Measurements from ENCODE around the gene ETV3.

ETV3 gene

GRCh38 chr1:157161901-157162300 is 23.7 kb upstream of the ETV3 start:
- Histone ChIP-seq H3K4me1 (ENCODE audit: control insufficient read depth in 1 of 2, insufficient read depth in 2 of 2, low read length in 2 of 2) (peaks cover 0 to 6% of the 10 kb centered on the region in 2 donors), H3K9me3 (ENCODE audit: control insufficient read depth in 1 of 2, low read length in 2 of 2) (no peaks in the 10 kb centered on the region), H3K4me3 (ENCODE audit: low read depth in 1 of 2, low read length in 2 of 2) (no peak overlapping the region), H3K27me3 (ENCODE audit: control insufficient read depth in 1 of 2, insufficient read depth in 2 of 2, low read length in 2 of 2) (peaks cover 0 to 4% of the 10 kb centered on the region in 2 donors), H3K36me3 (ENCODE audit: control insufficient read depth in 1 of 2, insufficient read depth in 2 of 2, low read length in 2 of 2) (no peaks in the 10 kb centered on the region), H3K9ac (ENCODE audit: low read depth in 1 of 2, low read length in 2 of 2) (no peak overlapping the region), H3K27ac (ENCODE audit: low read depth, low read length) (no peak overlapping the region)

GRCh38 chr1:157158967-157159366 is 20.8 kb upstream of the ETV3 start:
- H3K27me3 ChIP-seq (ENCODE audit: control insufficient read depth in 1 of 2, insufficient read depth in 2 of 2, low read length in 2 of 2) = peaks cover 0 to 7% of the 10 kb centered on the region in 2 donors
- no peak overlapping the region for H3K27ac ChIP-seq (ENCODE audit: low read depth, low read length)
- no peaks in the 10 kb centered on the region for H3K36me3 ChIP-seq (ENCODE audit: control insufficient read depth in 1 of 2, insufficient read depth in 2 of 2, low read length in 2 of 2)
- no peak overlapping the region for H3K4me3 ChIP-seq (ENCODE audit: low read depth in 1 of 2, low read length in 2 of 2)
- no peak overlapping the region for H3K9ac ChIP-seq (ENCODE audit: low read depth in 1 of 2, low read length in 2 of 2)
- peaks cover 17 to 22% of the 10 kb centered on the region in 2 donors for H3K4me1 ChIP-seq (ENCODE audit: control insufficient read depth in 1 of 2, insufficient read depth in 2 of 2, low read length in 2 of 2)
- H3K9me3 ChIP-seq (ENCODE audit: control insufficient read depth in 1 of 2, low read length in 2 of 2) = no peaks in the 10 kb centered on the region

- Histone ChIP-seq H3K4me3 (ENCODE audit: low read depth in 1 of 2, low read length in 2 of 2) (no peak overlapping the region), H3K27ac (ENCODE audit: low read depth, low read length) (no peak overlapping the region), H3K9me3 (ENCODE audit: control insufficient read depth in 1 of 2, low read length in 2 of 2) (no peaks in the 10 kb centered on the region), H3K4me1 (ENCODE audit: control insufficient read depth in 1 of 2, insufficient read depth in 2 of 2, low read length in 2 of 2) (peaks cover 24 to 25% of the 10 kb centered on the region in 2 donors), H3K27me3 (ENCODE audit: control insufficient read depth in 1 of 2, insufficient read depth in 2 of 2, low read length in 2 of 2) (peaks cover 0 to 7% of the 10 kb centered on the region in 2 donors), H3K36me3 (ENCODE audit: control insufficient read depth in 1 of 2, insufficient read depth in 2 of 2, low read length in 2 of 2) (no peaks in the 10 kb centered on the region), H3K9ac (ENCODE audit: low read depth in 1 of 2, low read length in 2 of 2) (no peak overlapping the region)
Observed at GRCh38 chr1:157157501-157158190, 19.5 kb upstream of the ETV3 start.

- no peaks in the 10 kb centered on the region for H3K9me3 ChIP-seq (ENCODE audit: control insufficient read depth in 1 of 2, low read length in 2 of 2)
- H3K27me3 ChIP-seq (ENCODE audit: control insufficient read depth in 1 of 2, insufficient read depth in 2 of 2, low read length in 2 of 2) = peaks cover 0 to 7% of the 10 kb centered on the region in 2 donors
- no peak overlapping the region for H3K27ac ChIP-seq (ENCODE audit: low read depth, low read length)
- H3K4me1 ChIP-seq (ENCODE audit: control insufficient read depth in 1 of 2, insufficient read depth in 2 of 2, low read length in 2 of 2) = peaks cover 24 to 25% of the 10 kb centered on the region in 2 donors
- no peak overlapping the region for H3K9ac ChIP-seq (ENCODE audit: low read depth in 1 of 2, low read length in 2 of 2)
- H3K4me3 ChIP-seq (ENCODE audit: low read depth in 1 of 2, low read length in 2 of 2) = no peak overlapping the region
- H3K36me3 ChIP-seq (ENCODE audit: control insufficient read depth in 1 of 2, insufficient read depth in 2 of 2, low read length in 2 of 2) = no peaks in the 10 kb centered on the region
Observed at GRCh38 chr1:157156058-157156541, 17.9 kb upstream of the ETV3 start.

DNA sequence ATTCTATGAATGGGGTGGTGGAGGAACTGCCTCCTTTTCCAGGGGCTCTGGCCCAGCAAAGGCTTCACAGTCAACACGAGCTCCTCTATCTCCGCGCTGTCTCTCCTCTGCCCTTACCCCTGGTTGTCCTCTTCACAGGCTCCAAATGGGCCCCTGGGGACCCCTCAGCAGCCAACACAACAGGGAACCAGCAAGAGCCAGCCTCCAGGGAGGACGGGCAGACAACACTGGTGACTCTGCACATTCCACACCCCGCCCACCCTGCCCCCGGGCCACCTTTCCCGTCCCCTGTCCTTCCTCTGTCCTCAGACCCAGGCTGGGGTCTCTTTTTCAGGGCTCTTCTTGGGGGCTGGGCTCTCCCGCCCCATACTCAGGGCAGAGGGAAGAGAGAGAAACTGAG is 17.5 kb upstream of the ETV3 start:
- Histone ChIP-seq H3K9ac (ENCODE audit: low read depth in 1 of 2, low read length in 2 of 2) (no peak overlapping the region), H3K4me3 (ENCODE audit: low read depth in 1 of 2, low read length in 2 of 2) (no peak overlapping the region), H3K27me3 (ENCODE audit: control insufficient read depth in 1 of 2, insufficient read depth in 2 of 2, low read length in 2 of 2) (peaks cover 0 to 7% of the 10 kb centered on the region in 2 donors), H3K27ac (ENCODE audit: low read depth, low read length) (no peak overlapping the region), H3K36me3 (ENCODE audit: control insufficient read depth in 1 of 2, insufficient read depth in 2 of 2, low read length in 2 of 2) (no peaks in the 10 kb centered on the region), H3K4me1 (ENCODE audit: control insufficient read depth in 1 of 2, insufficient read depth in 2 of 2, low read length in 2 of 2) (peaks cover 24 to 25% of the 10 kb centered on the region in 2 donors), H3K9me3 (ENCODE audit: control insufficient read depth in 1 of 2, low read length in 2 of 2) (no peaks in the 10 kb centered on the region)

DNA sequence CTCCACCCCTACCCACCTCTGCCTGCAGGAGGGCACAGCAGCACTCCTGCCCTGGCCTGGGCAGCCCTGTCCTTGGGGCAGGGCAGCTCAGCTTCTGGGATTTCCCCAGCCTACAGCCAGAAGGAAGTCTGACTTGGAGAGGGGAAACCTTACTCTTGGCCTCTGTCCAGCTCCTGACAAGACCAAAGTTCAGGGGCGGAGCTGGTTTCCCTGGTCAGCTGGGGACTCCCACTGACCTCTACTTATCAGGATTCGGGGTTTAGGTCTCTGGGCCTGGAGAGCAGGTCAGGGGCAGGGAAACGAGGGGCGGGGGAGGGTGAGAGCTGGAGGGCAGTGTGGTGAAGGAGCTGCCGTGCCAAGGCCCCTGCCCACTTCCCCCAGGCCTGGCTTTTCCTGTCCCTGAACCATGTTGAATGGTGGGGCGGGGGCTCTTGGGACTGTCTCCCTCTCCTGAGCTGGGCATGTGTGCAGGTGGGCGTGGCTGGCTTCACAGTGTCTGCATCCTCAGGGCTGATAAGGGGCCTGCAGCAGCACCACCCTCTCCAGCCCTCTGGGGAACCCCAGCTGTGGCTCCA is 16.8 kb upstream of the ETV3 start:
- H3K4me1 ChIP-seq (ENCODE audit: control insufficient read depth in 1 of 2, insufficient read depth in 2 of 2, low read length in 2 of 2) = peaks cover 24 to 25% of the 10 kb centered on the region in 2 donors
- H3K9me3 ChIP-seq (ENCODE audit: control insufficient read depth in 1 of 2, low read length in 2 of 2) = no peaks in the 10 kb centered on the region
- peak overlapping the region in 1 of 2 donors; percentile 3 for H3K4me3 ChIP-seq (ENCODE audit: low read depth in 1 of 2, low read length in 2 of 2)
- no peaks in the 10 kb centered on the region for H3K36me3 ChIP-seq (ENCODE audit: control insufficient read depth in 1 of 2, insufficient read depth in 2 of 2, low read length in 2 of 2)
- H3K27me3 ChIP-seq (ENCODE audit: control insufficient read depth in 1 of 2, insufficient read depth in 2 of 2, low read length in 2 of 2) = peaks cover 0 to 7% of the 10 kb centered on the region in 2 donors
- peak overlapping the region; percentile 3 for H3K27ac ChIP-seq (ENCODE audit: low read depth, low read length)
- peak overlapping the region in 1 of 2 donors; percentile 9 for H3K9ac ChIP-seq (ENCODE audit: low read depth in 1 of 2, low read length in 2 of 2)

- Histone ChIP-seq H3K9ac (ENCODE audit: low read depth in 1 of 2, low read length in 2 of 2) (peak overlapping the region; percentile 9 to 25), H3K36me3 (ENCODE audit: control insufficient read depth in 1 of 2, insufficient read depth in 2 of 2, low read length in 2 of 2) (no peaks in the 10 kb centered on the region), H3K27me3 (ENCODE audit: control insufficient read depth in 1 of 2, insufficient read depth in 2 of 2, low read length in 2 of 2) (peaks cover 0 to 7% of the 10 kb centered on the region in 2 donors), H3K9me3 (ENCODE audit: control insufficient read depth in 1 of 2, low read length in 2 of 2) (no peaks in the 10 kb centered on the region), H3K4me3 (ENCODE audit: low read depth in 1 of 2, low read length in 2 of 2) (peak overlapping the region; percentile 3 to 20), H3K4me1 (ENCODE audit: control insufficient read depth in 1 of 2, insufficient read depth in 2 of 2, low read length in 2 of 2) (peaks cover 24 to 25% of the 10 kb centered on the region in 2 donors), H3K27ac (ENCODE audit: low read depth, low read length) (peak overlapping the region; percentile 3)
Observed at GRCh38 chr1:157154291-157154690, 16.1 kb upstream of the ETV3 start.

GRCh38 chr1:157153746-157154145 is 15.6 kb upstream of the ETV3 start:
- peaks cover 25 to 26% of the 10 kb centered on the region in 2 donors for H3K4me1 ChIP-seq (ENCODE audit: control insufficient read depth in 1 of 2, insufficient read depth in 2 of 2, low read length in 2 of 2)
- H3K36me3 ChIP-seq (ENCODE audit: control insufficient read depth in 1 of 2, insufficient read depth in 2 of 2, low read length in 2 of 2) = no peaks in the 10 kb centered on the region
- H3K27ac ChIP-seq (ENCODE audit: low read depth, low read length) = no peak overlapping the region
- peaks cover 0 to 7% of the 10 kb centered on the region in 2 donors for H3K27me3 ChIP-seq (ENCODE audit: control insufficient read depth in 1 of 2, insufficient read depth in 2 of 2, low read length in 2 of 2)
- H3K9ac ChIP-seq (ENCODE audit: low read depth in 1 of 2, low read length in 2 of 2) = peak overlapping the region in 1 of 2 donors; percentile 25
- no peaks in the 10 kb centered on the region for H3K9me3 ChIP-seq (ENCODE audit: control insufficient read depth in 1 of 2, low read length in 2 of 2)
- no peak overlapping the region for H3K4me3 ChIP-seq (ENCODE audit: low read depth in 1 of 2, low read length in 2 of 2)

- no peaks in the 10 kb centered on the region for H3K36me3 ChIP-seq (ENCODE audit: control insufficient read depth in 1 of 2, insufficient read depth in 2 of 2, low read length in 2 of 2)
- H3K4me1 ChIP-seq (ENCODE audit: control insufficient read depth in 1 of 2, insufficient read depth in 2 of 2, low read length in 2 of 2) = peaks cover 35 to 38% of the 10 kb centered on the region in 2 donors
- H3K27me3 ChIP-seq (ENCODE audit: control insufficient read depth in 1 of 2, insufficient read depth in 2 of 2, low read length in 2 of 2) = peaks cover 0 to 7% of the 10 kb centered on the region in 2 donors
- no peaks in the 10 kb centered on the region for H3K9me3 ChIP-seq (ENCODE audit: control insufficient read depth in 1 of 2, low read length in 2 of 2)
- no peak overlapping the region for H3K4me3 ChIP-seq (ENCODE audit: low read depth in 1 of 2, low read length in 2 of 2)
- no peak overlapping the region for H3K27ac ChIP-seq (ENCODE audit: low read depth, low read length)
- no peak overlapping the region for H3K9ac ChIP-seq (ENCODE audit: low read depth in 1 of 2, low read length in 2 of 2)
Observed at GRCh38 chr1:157152510-157152909, 14.3 kb upstream of the ETV3 start.

GRCh38 chr1:157151506-157151905 is 13.3 kb upstream of the ETV3 start:
- Histone ChIP-seq H3K4me1 (ENCODE audit: control insufficient read depth in 1 of 2, insufficient read depth in 2 of 2, low read length in 2 of 2) (peaks cover 43 to 46% of the 10 kb centered on the region in 2 donors), H3K27me3 (ENCODE audit: control insufficient read depth in 1 of 2, insufficient read depth in 2 of 2, low read length in 2 of 2) (peaks cover 0 to 2% of the 10 kb centered on the region in 2 donors), H3K27ac (ENCODE audit: low read depth, low read length) (no peak overlapping the region), H3K9ac (ENCODE audit: low read depth in 1 of 2, low read length in 2 of 2) (no peak overlapping the region), H3K4me3 (ENCODE audit: low read depth in 1 of 2, low read length in 2 of 2) (no peak overlapping the region), H3K36me3 (ENCODE audit: control insufficient read depth in 1 of 2, insufficient read depth in 2 of 2, low read length in 2 of 2) (no peaks in the 10 kb centered on the region), H3K9me3 (ENCODE audit: control insufficient read depth in 1 of 2, low read length in 2 of 2) (no peaks in the 10 kb centered on the region)

All from duodenal mucosa (tissue), 2 donors.